HEK293 (cell line): Measurements from ENCODE around the gene EIF4G3.

Experiments used
- CTCF ChIA-PET: fragments of 350-600 bp; formaldehyde crosslinking; extraction: SDS; loops from one replicate; lab custom pipeline; 2021; ENCODE audit warnings: antibody characterized with exemption; lab: Yijun Ruan, JAX
- POLR2A ChIA-PET: fragments of 300-600 bp; formaldehyde crosslinking; extraction: SDS; loops from one replicate; lab custom pipeline; 2020; ENCODE audit warnings: antibody characterized with exemption, inconsistent platforms; lab: Yijun Ruan, JAX
- H3K27ac ChIP-seq: fragments of 200-500 bp; sonication (Bioruptor generic); 2 replicates; pipeline ENCODE4 v1.5.1; 2014; ENCODE audit warnings: low read depth, low read length, control low read depth, inconsistent platforms; ENCODE audit errors: extremely low read depth
- H3K36me3 ChIP-seq, 2 experiments: fragments of 200-500 bp in 1 of 2; sonication (Bioruptor generic) in 1 of 2; 1 replicate in 1 of 2; 2 replicates in 1 of 2; pipeline ENCODE4 v1.5.1; 2014 to 2017; ENCODE audit warnings: inconsistent platforms in 2 of 2, low read length in 2 of 2; ENCODE audit not compliant: control insufficient read depth in 2 of 2, insufficient read depth in 1 of 2
- H3K4me1 ChIP-seq: fragments of 200-500 bp; sonication (Bioruptor generic); 2 replicates; pipeline ENCODE4 v1.5.1; 2014; ENCODE audit warnings: mild to moderate bottlenecking, low read length, inconsistent platforms; ENCODE audit not compliant: control insufficient read depth, insufficient read depth
- H3K4me3 ChIP-seq: 2 replicates; pipeline ENCODE4 v1.5.1; 2011; ENCODE audit warnings: low read depth, mild to moderate bottlenecking, control low read depth, low read length, moderate library complexity
- H3K9me3 ChIP-seq: fragments of 200-500 bp; sonication (Bioruptor generic); 2 replicates; pipeline ENCODE4 v1.5.1; 2014; ENCODE audit warnings: low read depth, low read length, inconsistent platforms; ENCODE audit not compliant: control insufficient read depth, insufficient read depth
- FEZF1 ChIP-seq: fragments of 450-650 bp; formaldehyde crosslinking; IDR thresholded peaks from 2 replicates; pipeline ENCODE4 v1.5.1; 2016; ENCODE audit warnings: missing biosample characterization, missing genetic modification characterization
- MEIS1 ChIP-seq: sonication (generic); formaldehyde crosslinking; IDR thresholded peaks from 2 replicates; pipeline ENCODE4 v1.8.1; 2022; ENCODE audit warnings: missing genetic modification reagents, mild to moderate bottlenecking, borderline replicate concordance
- MYNN ChIP-seq: fragments of 450-650 bp; formaldehyde crosslinking; IDR thresholded peaks from 2 replicates; pipeline ENCODE4 v1.5.1; 2016; ENCODE audit warnings: missing biosample characterization, missing genetic modification characterization, borderline replicate concordance
- MZF1 ChIP-seq: fragments of 450-650 bp; formaldehyde crosslinking; IDR thresholded peaks from 2 replicates; pipeline ENCODE4 v1.5.1; 2017; ENCODE audit warnings: missing biosample characterization, missing genetic modification characterization, borderline replicate concordance
- OVOL3 ChIP-seq: fragments of 450-650 bp; formaldehyde crosslinking; IDR thresholded peaks from 2 replicates; pipeline ENCODE4 v1.5.1; 2016; ENCODE audit warnings: missing biosample characterization, missing genetic modification characterization
- SETDB1 ChIP-seq: IDR thresholded peaks from one replicate; pipeline ENCODE4 v1.6.1; 2017; ENCODE audit warnings: mild to moderate bottlenecking, low read length, moderate library complexity, mixed read lengths; ENCODE audit not compliant: insufficient read length
- SP2 ChIP-seq: fragments of 450-650 bp; formaldehyde crosslinking; IDR thresholded peaks from 2 replicates; pipeline ENCODE4 v1.5.1; 2016; ENCODE audit warnings: missing biosample characterization, missing genetic modification characterization
- TCF7L2 ChIP-seq: IDR thresholded peaks from 2 replicates; pipeline ENCODE4 v1.6.1; 2011; ENCODE audit warnings: low read depth, mild to moderate bottlenecking, inconsistent platforms, low read length, moderate library complexity, borderline replicate concordance
- WT1 ChIP-seq: fragments of 450-650 bp; formaldehyde crosslinking; IDR thresholded peaks from 2 replicates; pipeline ENCODE4 v1.5.1; 2016; ENCODE audit warnings: missing biosample characterization, missing genetic modification characterization
- ZBTB17 ChIP-seq: fragments of 450-650 bp; formaldehyde crosslinking; IDR thresholded peaks from 2 replicates; pipeline ENCODE4 v1.5.1; 2016; ENCODE audit warnings: missing biosample characterization, missing genetic modification characterization
- ZBTB44 ChIP-seq: fragments of 450-650 bp; IDR thresholded peaks from 2 replicates; pipeline ENCODE4 v1.5.1; 2018; ENCODE audit warnings: missing biosample characterization, mild to moderate bottlenecking, missing genetic modification characterization
- ZEB2 ChIP-seq: fragments of 450-650 bp; formaldehyde crosslinking; IDR thresholded peaks from 2 replicates; pipeline ENCODE4 v1.5.1; 2016; ENCODE audit warnings: missing biosample characterization, missing genetic modification characterization
- ZFP69B ChIP-seq: fragments of 450-650 bp; formaldehyde crosslinking; IDR thresholded peaks from 2 replicates; pipeline ENCODE4 v1.5.1; 2016; ENCODE audit warnings: missing biosample characterization, missing genetic modification characterization
- ZNF10 ChIP-seq: fragments of 450-650 bp; formaldehyde crosslinking; IDR thresholded peaks from 2 replicates; pipeline ENCODE4 v1.5.1; 2017; ENCODE audit warnings: missing biosample characterization, missing genetic modification characterization
- ZNF202 ChIP-seq: fragments of 450-650 bp; formaldehyde crosslinking; IDR thresholded peaks from 2 replicates; pipeline ENCODE4 v1.5.1; 2016; ENCODE audit warnings: missing biosample characterization, missing genetic modification characterization, borderline replicate concordance
- ZNF221 ChIP-seq: fragments of 450-650 bp; formaldehyde crosslinking; IDR thresholded peaks from 2 replicates; pipeline ENCODE4 v1.5.1; 2017; ENCODE audit warnings: missing biosample characterization, missing genetic modification characterization, borderline replicate concordance
- ZNF362 ChIP-seq: fragments of 450-650 bp; formaldehyde crosslinking; IDR thresholded peaks from 2 replicates; pipeline ENCODE4 v1.5.1; 2016; ENCODE audit warnings: missing biosample characterization, missing genetic modification characterization
- ZNF404 ChIP-seq: fragments of 450-650 bp; formaldehyde crosslinking; IDR thresholded peaks from 2 replicates; pipeline ENCODE4 v1.5.1; 2017; ENCODE audit warnings: missing biosample characterization, missing genetic modification characterization
- ZNF501 ChIP-seq: fragments of 450-650 bp; formaldehyde crosslinking; IDR thresholded peaks from 2 replicates; pipeline ENCODE4 v1.5.1; 2016; ENCODE audit warnings: missing biosample characterization, missing genetic modification characterization
- ZNF529 ChIP-seq: fragments of 450-650 bp; formaldehyde crosslinking; IDR thresholded peaks from 2 replicates; pipeline ENCODE4 v1.5.1; 2017; ENCODE audit warnings: missing genetic modification characterization, missing biosample characterization; ENCODE audit not compliant: insufficient replicate concordance
- ZNF530 ChIP-seq: fragments of 450-650 bp; formaldehyde crosslinking; IDR thresholded peaks from 2 replicates; pipeline ENCODE4 v1.5.1; 2016; ENCODE audit warnings: low read depth, missing biosample characterization, missing genetic modification characterization
- ZNF555 ChIP-seq: fragments of 450-650 bp; formaldehyde crosslinking; conservative IDR thresholded peaks from 2 replicates; pipeline ENCODE4 v1.5.1; 2017; ENCODE audit warnings: missing biosample characterization, mild to moderate bottlenecking, missing genetic modification characterization, inconsistent platforms
- ZNF600 ChIP-seq: fragments of 450-650 bp; formaldehyde crosslinking; IDR thresholded peaks from 2 replicates; pipeline ENCODE4 v1.5.1; 2016; ENCODE audit warnings: missing biosample characterization, missing genetic modification characterization
- ZNF692 ChIP-seq: fragments of 450-650 bp; formaldehyde crosslinking; IDR thresholded peaks from 2 replicates; pipeline ENCODE4 v1.5.1; 2016; ENCODE audit warnings: missing biosample characterization, missing genetic modification characterization

Gene EIF4G3

GRCh38 chr1:21206117-21206516 lies 29.4 kb upstream of the EIF4G3 start:
- no peaks in the 10 kb centered on the region for H3K36me3 ChIP-seq
- H3K4me1 ChIP-seq = no peaks in the 10 kb centered on the region
- POLR2A ChIA-PET = no interaction called here
- TF ChIP-seq ZBTB44 (tag by site-specific recombination) = no peak
- TF ChIP-seq ZNF529 (tag by site-specific recombination) = no peak
- no peak for TF ChIP-seq ZNF555 (tag by site-specific recombination)
- no peak for TF ChIP-seq FEZF1 (tag by site-specific recombination)
- no peak for TF ChIP-seq MZF1 (tag by site-specific recombination)
- TF ChIP-seq ZNF362 (tag by site-specific recombination) = no peak
- TF ChIP-seq ZNF530 (tag by site-specific recombination) = no peak
- no peak for TF ChIP-seq OVOL3 (tag by site-specific recombination)
- no peak for TF ChIP-seq WT1
- TF ChIP-seq MYNN (tag by site-specific recombination) = no peak
- no peak overlapping the region for H3K4me3 ChIP-seq
- CTCF ChIA-PET = interaction anchor here (0.8 to 1.0 kb wide), 2 partner anchors 11 to 285 kb away, joined by 3 to 4 read pairs; no protein-coding TSS in a partner anchor
- H3K27ac ChIP-seq = no peak overlapping the region
- no peaks in the 10 kb centered on the region for H3K9me3 ChIP-seq

GRCh38 chr1:21205416-21205815 lies 28.7 kb upstream of the EIF4G3 start:
- Histone ChIP-seq H3K4me3 (no peak overlapping the region), H3K36me3 (no peaks in the 10 kb centered on the region), H3K4me1 (no peaks in the 10 kb centered on the region), H3K9me3 (no peaks in the 10 kb centered on the region), H3K27ac (no peak overlapping the region)
- ChIA-PET POLR2A (no interaction called here), CTCF (interaction anchor here (0.8 to 1.0 kb wide), 2 partner anchors 11 to 286 kb away, joined by 3 to 4 read pairs; no protein-coding TSS in a partner anchor)
- TF ChIP-seq TCF7L2 = no peak
- no peak for TF ChIP-seq MEIS1 (CRISPR knock-in tag)
- no peak for TF ChIP-seq MYNN (tag by site-specific recombination)

- H3K36me3 ChIP-seq = no peaks in the 10 kb centered on the region
- H3K27ac ChIP-seq = no peak overlapping the region
- ChIA-PET CTCF (interaction anchor here (0.5 to 2.2 kb wide), 3 partner anchors 16 to 505 kb away, joined by 4 to 12 read pairs (median 6); no protein-coding TSS in a partner anchor), POLR2A (no interaction called here)
- H3K4me3 ChIP-seq = no peak overlapping the region
- H3K9me3 ChIP-seq = no peaks in the 10 kb centered on the region
- no peaks in the 10 kb centered on the region for H3K4me1 ChIP-seq
- TF ChIP-seq ZNF404 = no peak
- TF ChIP-seq ZNF600 (tag by site-specific recombination) = no peak
- TF ChIP-seq OVOL3 (tag by site-specific recombination) = no peak
- no peak for TF ChIP-seq ZNF362 (tag by site-specific recombination)
- TF ChIP-seq ZNF221 (tag by site-specific recombination) = no peak
- TF ChIP-seq ZNF202 (tag by site-specific recombination) = no peak
- TF ChIP-seq ZNF501 (tag by site-specific recombination) = no peak
- TF ChIP-seq SETDB1 = no peak
- TF ChIP-seq ZBTB17 = no peak
- no peak for TF ChIP-seq ZNF10
- TF ChIP-seq SP2 = no peak
- no peak for TF ChIP-seq ZFP69B (tag by site-specific recombination)
- no peak for TF ChIP-seq ZEB2 (tag by site-specific recombination)
- TF ChIP-seq ZNF692 (tag by site-specific recombination) = no peak
These were observed 25.0 kb upstream of the EIF4G3 start for GRCh38 chr1:21201650-21202049.
